RWPE2 (cell line): ENCODE measurements around the gene THSD4.

Experiments used
- ATAC-seq: fragments of 200-7000 bp; cut with Tn5 transposase; 3 replicates; pipeline ENCODE4 v1.9.1; 2021; ENCODE audit warnings: low read depth
- DNase-seq: peaks from one replicate; pipeline ENCODE4 v3.0.0-alpha.2; 2020; ENCODE audit warnings: low spot score
- H3K27ac ChIP-seq: fragments of 450-650 bp; 2 replicates; pipeline ENCODE4 v1.5.1; 2017; ENCODE audit warnings: mild to moderate bottlenecking; ENCODE audit not compliant: poor library complexity, severe bottlenecking
- H3K27me3 ChIP-seq: fragments of 250-450 bp; sonication (Bioruptor Pico); 2 replicates; pipeline ENCODE4 v1.5.1; 2021; ENCODE audit warnings: mild to moderate bottlenecking, moderate library complexity; ENCODE audit not compliant: insufficient read depth, poor library complexity, severe bottlenecking
- H3K36me3 ChIP-seq: fragments of 250-450 bp; sonication (Bioruptor Pico); 2 replicates; pipeline ENCODE4 v1.5.1; 2020; ENCODE audit warnings: low read depth, mild to moderate bottlenecking, moderate library complexity
- H3K4me1 ChIP-seq: fragments of 250-450 bp; sonication (Bioruptor Pico); 2 replicates; pipeline ENCODE4 v1.5.1; 2021; ENCODE audit warnings: mild to moderate bottlenecking, moderate library complexity; ENCODE audit not compliant: insufficient read depth, poor library complexity, severe bottlenecking
- H3K4me3 ChIP-seq: fragments of 250-450 bp; sonication (Bioruptor Pico); 2 replicates; pipeline ENCODE4 v1.5.1; 2021; ENCODE audit warnings: mild to moderate bottlenecking, moderate library complexity; ENCODE audit not compliant: severe bottlenecking
- H3K9me3 ChIP-seq: fragments of 250-450 bp; sonication (Bioruptor Pico); 2 replicates; pipeline ENCODE4 v1.5.1; 2021; ENCODE audit warnings: mild to moderate bottlenecking, moderate library complexity; ENCODE audit not compliant: severe bottlenecking
- TF ChIP-seq, protein P1 (sequence below): fragments of 450-650 bp; IDR thresholded peaks from one replicate; pipeline ENCODE4 v1.5.1; 2017; ENCODE audit warnings: mild to moderate bottlenecking, moderate library complexity; ENCODE audit not compliant: poor library complexity, severe bottlenecking

The THSD4 gene

DNA sequence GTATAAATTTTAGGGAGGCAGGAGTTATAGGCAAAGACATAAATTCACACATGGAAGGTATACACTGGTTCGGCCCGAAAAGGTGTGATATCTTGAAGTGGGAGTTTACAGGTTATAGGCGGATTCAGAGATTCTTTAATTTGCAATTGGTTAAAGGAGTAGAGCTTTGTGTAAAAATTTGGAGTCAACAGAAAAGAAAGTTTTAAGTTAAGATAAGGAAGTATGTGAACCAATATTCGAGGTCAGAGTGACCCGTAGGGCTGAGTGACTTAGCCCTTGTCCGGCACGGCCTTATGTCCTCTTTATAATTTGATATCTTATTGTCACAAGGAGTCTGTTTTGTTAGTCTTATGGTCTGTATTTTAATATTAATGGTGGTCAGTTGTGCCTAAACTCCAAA is 10.6 kb upstream of the THSD4 start:
- H3K4me1 ChIP-seq: peaks cover 31% of the 10 kb centered on the region
- no peak overlapping the region for H3K4me3 ChIP-seq
- DNase-seq (no peak), ATAC-seq (no peak)
- H3K27ac ChIP-seq: peak overlapping the region; percentile 98
- peaks cover 44% of the 10 kb centered on the region for H3K36me3 ChIP-seq
- peaks cover 11% of the 10 kb centered on the region for H3K9me3 ChIP-seq
- H3K27me3 ChIP-seq: no peaks in the 10 kb centered on the region
- TF ChIP-seq, protein P1, sequence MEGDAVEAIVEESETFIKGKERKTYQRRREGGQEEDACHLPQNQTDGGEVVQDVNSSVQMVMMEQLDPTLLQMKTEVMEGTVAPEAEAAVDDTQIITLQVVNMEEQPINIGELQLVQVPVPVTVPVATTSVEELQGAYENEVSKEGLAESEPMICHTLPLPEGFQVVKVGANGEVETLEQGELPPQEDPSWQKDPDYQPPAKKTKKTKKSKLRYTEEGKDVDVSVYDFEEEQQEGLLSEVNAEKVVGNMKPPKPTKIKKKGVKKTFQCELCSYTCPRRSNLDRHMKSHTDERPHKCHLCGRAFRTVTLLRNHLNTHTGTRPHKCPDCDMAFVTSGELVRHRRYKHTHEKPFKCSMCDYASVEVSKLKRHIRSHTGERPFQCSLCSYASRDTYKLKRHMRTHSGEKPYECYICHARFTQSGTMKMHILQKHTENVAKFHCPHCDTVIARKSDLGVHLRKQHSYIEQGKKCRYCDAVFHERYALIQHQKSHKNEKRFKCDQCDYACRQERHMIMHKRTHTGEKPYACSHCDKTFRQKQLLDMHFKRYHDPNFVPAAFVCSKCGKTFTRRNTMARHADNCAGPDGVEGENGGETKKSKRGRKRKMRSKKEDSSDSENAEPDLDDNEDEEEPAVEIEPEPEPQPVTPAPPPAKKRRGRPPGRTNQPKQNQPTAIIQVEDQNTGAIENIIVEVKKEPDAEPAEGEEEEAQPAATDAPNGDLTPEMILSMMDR: no peak

- peaks cover 38% of the 10 kb centered on the region for H3K36me3 ChIP-seq
- H3K27ac ChIP-seq: no peak overlapping the region
- H3K27me3 ChIP-seq: no peaks in the 10 kb centered on the region
- DNase-seq: no peak
- peaks cover 23% of the 10 kb centered on the region for H3K4me1 ChIP-seq
- H3K4me3 ChIP-seq: no peak overlapping the region
- H3K9me3 ChIP-seq: peaks cover 11% of the 10 kb centered on the region
- ATAC-seq: no peak
- TF ChIP-seq, protein P1: no peak
These were observed 9.8 kb upstream of the THSD4 start for GRCh38 chr15:71105444-71105843.

- H3K9me3 ChIP-seq: peaks cover 8% of the 10 kb centered on the region
- peaks cover 28% of the 10 kb centered on the region for H3K36me3 ChIP-seq
- H3K4me1 ChIP-seq: peaks cover 16% of the 10 kb centered on the region
- peak overlapping the region; percentile 1 for H3K27ac ChIP-seq
- H3K4me3 ChIP-seq: no peak overlapping the region
- no peak for ATAC-seq
- H3K27me3 ChIP-seq: no peaks in the 10 kb centered on the region
- TF ChIP-seq, protein P1: no peak
- no peak for DNase-seq
These were observed 8.3 kb upstream of the THSD4 start for GRCh38 chr15:71106802-71107500.

- no peak for DNase-seq
- Histone ChIP-seq H3K9me3 (peaks cover 3% of the 10 kb centered on the region), H3K36me3 (peaks cover 23% of the 10 kb centered on the region), H3K4me3 (no peak overlapping the region), H3K4me1 (peaks cover 15% of the 10 kb centered on the region), H3K27me3 (no peaks in the 10 kb centered on the region), H3K27ac (no peak overlapping the region)
- ATAC-seq: no peak
- TF ChIP-seq, protein P1: no peak
These were observed 7.8 kb upstream of the THSD4 start for GRCh38 chr15:71107501-71107815.

- Histone ChIP-seq H3K27me3 (no peaks in the 10 kb centered on the region), H3K36me3 (peaks cover 19% of the 10 kb centered on the region; the same call in 1 of the 2 replicates), H3K4me3 (no peak overlapping the region), H3K27ac (no peak overlapping the region), H3K4me1 (peaks cover 19% of the 10 kb centered on the region), H3K9me3 (no peaks in the 10 kb centered on the region)
- TF ChIP-seq, protein P1: peak; percentile 41
- peak; percentile 24; the same call in 1 of the 3 replicates for ATAC-seq
- DNase-seq: no peak
These were observed 6.1 kb upstream of the THSD4 start for GRCh38 chr15:71109130-71109529.
